A549 (cell line): ENCODE results near the gene QSER1. TPM values are rescaled to one million over a fixed set of nuclear protein-coding genes. Genes with fewer than 3 reads are reported as not detected.
"Not testable (repeated sequence)": the region's sequence is repeated elsewhere in the genome, so short reads cannot be mapped to it uniquely, and the experiment has no call there.

Experiments used
- ATAC-seq, 2 experiments: fragments of 200-7000 bp in 1 of 2; fragments of >200 bp in 1 of 2; cut with Nextera tagmentation in 1 of 2; cut with Tn5 transposase in 1 of 2; 3 replicates each; pipeline versions ENCODE4 v1.8.0 to v1.9.1; 2018 to 2020; ENCODE audit warnings: mild to moderate bottlenecking in 1 of 2, moderate library complexity in 1 of 2
- CTCF ChIA-PET: fragments of 300-600 bp; sonication (Branson Sonifier 250); formaldehyde crosslinking; extraction: SDS; loops from one replicate; lab custom pipeline; 2021; ENCODE audit warnings: antibody characterized with exemption, inconsistent platforms; lab: Yijun Ruan, JAX
- POLR2A ChIA-PET: fragments of 350-600 bp; formaldehyde crosslinking; extraction: SDS; loops from one replicate; lab custom pipeline; 2021; ENCODE audit warnings: antibody characterized with exemption, inconsistent platforms; lab: Yijun Ruan, JAX
- DNase-seq, 2 experiments: peaks; one replicate each; pipeline versions ENCODE4 v3.0.0 to v3.0.0-alpha.2; 2011 to 2016; ENCODE audit warnings: low read depth in 1 of 2, low spot score in 1 of 2
- FAIRE-seq: peaks from 2 replicates; lab custom pipeline; 2011; peaks lifted over from hg19 to GRCh38; lab: Jason Lieb, UNC
- H3K27ac ChIP-seq, 2 experiments: fragments of >200 bp; sonication (Bioruptor Twin); formaldehyde crosslinking; 3 replicates each; pipeline ENCODE4 v1.5.1; 2016 to 2017
- H3K4me1 ChIP-seq: fragments of >200 bp; sonication (Bioruptor Twin); formaldehyde crosslinking; 3 replicates; pipeline ENCODE4 v1.6.1; 2016
- H3K4me2 ChIP-seq: fragments of >200 bp; sonication (Bioruptor Twin); formaldehyde crosslinking; 3 replicates; pipeline ENCODE4 v1.6.1; 2016
- H3K4me3 ChIP-seq: fragments of >200 bp; sonication (Bioruptor Twin); formaldehyde crosslinking; 3 replicates; pipeline ENCODE4 v1.5.1; 2016
- H3K9me3 ChIP-seq: fragments of >200 bp; sonication (Bioruptor Twin); formaldehyde crosslinking; 3 replicates; pipeline ENCODE4 v1.6.1; 2016
- BHLHE40 ChIP-seq: IDR thresholded peaks from 2 replicates; pipeline ENCODE4 v1.6.1; 2012; ENCODE audit warnings: low read depth, low read length, inconsistent platforms
- CEBPB ChIP-seq, 2 experiments: fragments of >200 bp in 1 of 2; sonication (Bioruptor Twin) in 1 of 2; formaldehyde crosslinking in 1 of 2; IDR thresholded peaks; 2 replicates each; pipeline ENCODE4 v1.6.1; 2012 to 2016
- EHMT2 ChIP-seq: fragments of 200-600 bp; sonication (generic); IDR thresholded peaks from 2 replicates; pipeline ENCODE4 v1.6.1; 2016; ENCODE audit warnings: antibody characterized with exemption, low read depth, mild to moderate bottlenecking, moderate library complexity
- FOSB ChIP-seq: fragments of 250-450 bp; sonication (Bioruptor Pico); IDR thresholded peaks from 2 replicates; pipeline ENCODE4 v1.5.0; 2020; ENCODE audit warnings: mild to moderate bottlenecking, moderate library complexity
- GATA3 ChIP-seq: IDR thresholded peaks from 2 replicates; pipeline ENCODE4 v1.6.1; 2012; ENCODE audit warnings: borderline replicate concordance
- JUN ChIP-seq, 2 experiments: fragments of >200 bp; sonication (Bioruptor Twin); formaldehyde crosslinking; IDR thresholded peaks; 2 replicates in 1 of 2; 3 replicates in 1 of 2; pipeline ENCODE4 v1.6.1; 2016 to 2017
- KDM1A ChIP-seq: fragments of 200-600 bp; sonication (generic); IDR thresholded peaks from 2 replicates; pipeline ENCODE4 v1.6.1; 2016; ENCODE audit warnings: low read depth, mild to moderate bottlenecking
- KDM5A ChIP-seq: fragments of 200-600 bp; sonication (generic); IDR thresholded peaks from 2 replicates; pipeline ENCODE4 v1.6.1; 2016; ENCODE audit warnings: antibody characterized with exemption, mild to moderate bottlenecking
- MAFK ChIP-seq: fragments of 450-650 bp; IDR thresholded peaks from 2 replicates; pipeline ENCODE4 v1.6.1; 2014; ENCODE audit not compliant: partially characterized antibody
- MAZ ChIP-seq: fragments of 150-350 bp; IDR thresholded peaks from 2 replicates; pipeline ENCODE4 v1.6.1; 2014; ENCODE audit warnings: antibody characterized with exemption, low read depth, low read length, borderline replicate concordance
- NFE2L2 ChIP-seq: fragments of 150-350 bp; conservative IDR thresholded peaks from 2 replicates; pipeline ENCODE4 v1.6.1; 2014; ENCODE audit warnings: low read length
- POLR2AphosphoS2 ChIP-seq: conservative IDR thresholded peaks from 2 replicates; pipeline ENCODE4 v1.6.1; 2012; ENCODE audit warnings: low read length, improper control_type of control experiment, inconsistent platforms
- RFX5 ChIP-seq: fragments of 450-650 bp; IDR thresholded peaks from 2 replicates; pipeline ENCODE4 v1.7.1; 2014; ENCODE audit warnings: antibody characterized with exemption, mild to moderate bottlenecking, moderate library complexity
- SMC3 ChIP-seq: fragments of >200 bp; sonication (Bioruptor Twin); formaldehyde crosslinking; IDR thresholded peaks from 3 replicates; pipeline ENCODE4 v1.6.1; 2018; ENCODE audit warnings: inconsistent platforms
- TFCP2L1 ChIP-seq: fragments of 250-450 bp; sonication (Bioruptor Pico); IDR thresholded peaks from 2 replicates; pipeline ENCODE4 v1.5.0; 2021; ENCODE audit warnings: mild to moderate bottlenecking
- TP53 ChIP-seq: fragments of 250-450 bp; sonication (Bioruptor Pico); IDR thresholded peaks from 2 replicates; pipeline ENCODE4 v1.5.0; 2021; ENCODE audit warnings: mild to moderate bottlenecking, moderate library complexity
- ZNF302 ChIP-seq: fragments of 250-450 bp; sonication (Bioruptor Pico); IDR thresholded peaks from 2 replicates; pipeline ENCODE4 v1.9.0; 2021; ENCODE audit warnings: inconsistent platforms, mild to moderate bottlenecking, moderate library complexity
- ZSCAN20 ChIP-seq: fragments of 250-450 bp; sonication (Bioruptor Pico); IDR thresholded peaks from 2 replicates; pipeline ENCODE4 v1.8.0; 2022; ENCODE audit warnings: mild to moderate bottlenecking, moderate library complexity
- WGBS: methylation state at CpG from one replicate; pipeline ENCODE4 v1.1.6; 2017; ENCODE audit errors: missing lambda C conversion rate; 5-methylcytosine and 5-hydroxymethylcytosine counted together
- polyA plus RNA-seq, 4 experiments: library from polyadenylated mRNA; depleted of rRNA in 3 of 4; stranded (reverse); fragments of >200 nt; fragmentation: RNase III in 1 of 4; extraction: RNeasy Plus Mini Kit Qiagen cat#74134 plus additional on column Dnase treatment in 1 of 4; gene quantifications; 2 replicates in 3 of 4; 3 replicates in 1 of 4; pipeline ENCODE4 v1.2.3, GENCODE V29; 2011 to 2017
- TF ChIP-seq, protein P1 (sequence below): fragments of 150-350 bp; IDR thresholded peaks from 2 replicates; pipeline ENCODE4 v1.6.1; 2014; ENCODE audit warnings: low read depth, mild to moderate bottlenecking, low read length
- TF ChIP-seq, protein P2 (sequence below): fragments of 450-650 bp; IDR thresholded peaks from 2 replicates; pipeline ENCODE4 v1.6.1; 2014; ENCODE audit warnings: antibody characterized with exemption
- TF ChIP-seq, protein P3 (sequence below): fragments of 250-450 bp; sonication (Bioruptor Pico); IDR thresholded peaks from 2 replicates; pipeline ENCODE4 v1.5.0; 2020; ENCODE audit warnings: low read depth, mild to moderate bottlenecking, moderate library complexity

Gene QSER1
- polyA plus RNA-seq, 2 of the 4 experiments (the other 2 are of a cell fraction): 13.2 to 27.2 TPM

DNA sequence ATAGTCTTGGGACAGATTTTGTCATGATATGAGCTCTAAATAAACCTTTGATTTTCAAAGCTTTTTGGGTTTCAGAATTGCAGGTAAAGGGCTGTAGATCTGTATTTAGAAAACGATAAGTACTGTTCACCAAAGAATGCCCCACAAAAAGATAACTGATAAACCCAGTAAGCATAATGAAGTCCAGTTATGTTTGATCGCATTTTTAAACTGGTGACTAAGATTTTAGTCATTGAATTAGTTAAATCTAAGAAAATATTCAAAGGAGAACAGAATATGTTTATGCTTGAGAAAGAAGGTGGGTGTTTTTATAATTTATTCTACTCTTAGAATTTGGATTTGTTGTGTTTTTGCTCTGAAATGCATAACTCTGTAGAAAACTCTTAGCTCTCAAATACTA lies 134.6 kb downstream of the QSER1 start:
- no peak for FAIRE-seq
- no peak overlapping the region for H3K4me2 ChIP-seq
- DNase-seq: no peak
- H3K9me3 ChIP-seq: no peaks in the 10 kb centered on the region
- CTCF ChIA-PET: interaction anchor here (1.1 to 2.8 kb wide), 4 partner anchors 11 to 63 kb away, joined by 3 to 12 read pairs (median 8); partner anchors contain the start of genes DEPDC7 and TCP11L1
- 80% methylated on average over 2 of the region's 2 CpGs for WGBS
- POLR2A ChIA-PET: interaction anchor here (1.0 to 2.2 kb wide), 2 partner anchors 12 to 13 kb away, joined by 3 to 8 read pairs; partner anchors contain the start of gene DEPDC7
- no peak overlapping the region for H3K27ac ChIP-seq
- no peak overlapping the region for H3K4me3 ChIP-seq
- ATAC-seq: no peak
- TF ChIP-seq, protein P1, sequence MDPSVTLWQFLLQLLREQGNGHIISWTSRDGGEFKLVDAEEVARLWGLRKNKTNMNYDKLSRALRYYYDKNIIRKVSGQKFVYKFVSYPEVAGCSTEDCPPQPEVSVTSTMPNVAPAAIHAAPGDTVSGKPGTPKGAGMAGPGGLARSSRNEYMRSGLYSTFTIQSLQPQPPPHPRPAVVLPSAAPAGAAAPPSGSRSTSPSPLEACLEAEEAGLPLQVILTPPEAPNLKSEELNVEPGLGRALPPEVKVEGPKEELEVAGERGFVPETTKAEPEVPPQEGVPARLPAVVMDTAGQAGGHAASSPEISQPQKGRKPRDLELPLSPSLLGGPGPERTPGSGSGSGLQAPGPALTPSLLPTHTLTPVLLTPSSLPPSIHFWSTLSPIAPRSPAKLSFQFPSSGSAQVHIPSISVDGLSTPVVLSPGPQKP: no peak
- TF ChIP-seq TFCP2L1 (CRISPR knock-in tag) (no peak), TP53 (no peak), GATA3 (no peak), ZSCAN20 (CRISPR knock-in tag) (no peak), BHLHE40 (no peak), POLR2AphosphoS2 (no peak), FOSB (CRISPR knock-in tag) (no peak), SMC3 (no peak), ZNF302 (CRISPR knock-in tag) (no peak)
- TF ChIP-seq, all 56 proteins: peak for 0
- H3K4me1 ChIP-seq: peaks cover 9% of the 10 kb centered on the region; the same call in 2 of the 3 replicates

DNA sequence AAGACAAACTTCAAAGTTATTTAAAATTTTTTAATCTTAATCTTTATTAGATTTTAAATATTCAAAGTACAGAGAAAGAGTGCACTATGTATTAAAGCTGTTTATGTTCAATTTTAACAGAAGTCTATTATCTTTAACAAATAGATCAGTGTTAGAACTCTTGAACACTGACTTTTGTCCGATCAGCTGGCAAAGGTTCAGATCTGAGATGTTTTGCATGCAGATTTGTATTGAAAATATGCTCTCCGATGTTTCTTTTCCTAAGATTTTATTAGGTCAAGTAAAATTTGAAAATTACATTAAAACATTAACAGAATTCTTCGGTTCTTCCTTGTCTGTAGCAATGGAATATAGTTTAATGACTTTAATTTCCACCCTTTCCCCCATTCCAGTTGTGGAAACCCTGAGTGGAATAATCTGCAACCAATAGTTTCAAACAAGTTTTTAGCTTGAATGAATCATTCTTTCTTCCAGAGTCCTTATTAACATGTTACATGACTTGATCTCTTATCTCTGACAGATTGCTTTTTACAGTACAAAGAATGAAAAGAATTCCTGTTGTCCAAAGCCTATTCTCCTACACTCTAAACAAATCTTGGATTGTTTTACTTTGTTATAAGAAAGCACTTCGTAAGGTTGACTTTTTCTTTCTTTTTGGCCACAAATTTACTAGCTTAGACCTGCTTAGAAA lies 135.4 kb downstream of the QSER1 start:
- Histone ChIP-seq H3K4me1 (peaks cover 8% of the 10 kb centered on the region; the same call in 2 of the 3 replicates), H3K9me3 (no peaks in the 10 kb centered on the region), H3K4me2 (no peak overlapping the region)
- POLR2A ChIA-PET: interaction anchor here (0.9 to 2.2 kb wide), 3 partner anchors 11 to 12 kb away, joined by 3 to 8 read pairs (median 3); partner anchors contain the start of gene DEPDC7
- peak; percentile 13 for FAIRE-seq
- DNase-seq: no peak
- TF ChIP-seq MAZ (no peak), EHMT2 (no peak), JUN (IDR thresholded peaks at IDR 0.05) (no peak), GATA3 (no peak), KDM5A (no peak), FOSB (CRISPR knock-in tag) (no peak), POLR2AphosphoS2 (no peak)
- TF ChIP-seq, protein P1: no peak
- TF ChIP-seq, protein P2, sequence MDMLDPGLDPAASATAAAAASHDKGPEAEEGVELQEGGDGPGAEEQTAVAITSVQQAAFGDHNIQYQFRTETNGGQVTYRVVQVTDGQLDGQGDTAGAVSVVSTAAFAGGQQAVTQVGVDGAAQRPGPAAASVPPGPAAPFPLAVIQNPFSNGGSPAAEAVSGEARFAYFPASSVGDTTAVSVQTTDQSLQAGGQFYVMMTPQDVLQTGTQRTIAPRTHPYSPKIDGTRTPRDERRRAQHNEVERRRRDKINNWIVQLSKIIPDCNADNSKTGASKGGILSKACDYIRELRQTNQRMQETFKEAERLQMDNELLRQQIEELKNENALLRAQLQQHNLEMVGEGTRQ: no peak
- TF ChIP-seq, all 56 proteins: peak for 0
- CTCF ChIA-PET: interaction anchor here (1.1 to 2.7 kb wide), 2 partner anchors 10 to 33 kb away, joined by 3 to 11 read pairs; partner anchors contain the start of gene TCP11L1
- ATAC-seq: no peak
- Histone ChIP-seq H3K4me3 (no peak overlapping the region), H3K27ac (no peak overlapping the region)
- 83% methylated on average over 4 of the region's 4 CpGs for WGBS

DNA sequence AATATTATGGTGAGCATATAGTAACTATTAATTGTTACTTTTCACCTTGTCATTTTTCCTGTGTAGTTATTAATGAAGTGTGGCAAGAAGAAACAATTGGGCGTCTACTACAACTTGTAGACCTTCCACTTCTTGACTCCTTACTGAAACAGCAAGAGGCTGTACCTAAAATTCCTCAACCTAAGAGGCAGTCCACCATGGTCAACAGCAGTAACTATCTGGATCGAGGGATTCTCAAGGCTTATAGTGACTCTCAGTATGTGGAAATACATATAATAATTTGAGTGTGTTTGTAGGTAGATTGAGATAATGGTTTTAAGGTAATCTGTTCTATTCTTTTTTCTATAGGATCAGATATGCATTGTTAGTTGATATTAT lies 135.9 kb downstream of the QSER1 start:
- CTCF ChIA-PET: interaction anchor here (1.1 to 2.7 kb wide), 2 partner anchors 10 to 32 kb away, joined by 3 to 11 read pairs; partner anchors contain the start of gene TCP11L1
- 81% methylated on average over 2 of the region's 2 CpGs for WGBS
- FAIRE-seq: no peak

DNA sequence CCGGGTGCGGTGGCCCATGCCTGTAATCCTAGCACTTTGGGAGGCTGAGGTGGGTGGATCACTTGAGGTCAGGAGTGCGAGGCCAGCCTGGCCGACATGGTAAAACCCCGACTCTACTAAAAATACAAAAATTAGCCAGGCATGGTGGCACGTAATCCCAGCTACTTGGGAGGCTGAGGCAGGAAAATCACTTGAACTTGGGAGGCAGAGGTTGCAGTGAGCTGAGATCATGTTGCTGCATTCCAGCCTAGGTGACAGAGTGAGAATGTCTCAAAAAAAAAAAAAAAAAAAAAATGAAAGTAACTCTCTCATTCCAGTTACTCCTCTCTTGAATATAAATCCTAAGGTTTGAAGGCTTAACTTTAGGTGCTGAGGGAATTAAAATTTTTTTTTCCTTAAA lies 136.6 kb downstream of the QSER1 start:
- not testable (repeated sequence) for H3K27ac ChIP-seq, H3K9me3 ChIP-seq, DNase-seq, H3K4me1 ChIP-seq, ATAC-seq, H3K4me3 ChIP-seq, FAIRE-seq, H3K4me2 ChIP-seq
- CTCF ChIA-PET: interaction anchor here (0.7 to 3.1 kb wide), 5 partner anchors 9 to 72 kb away, joined by 3 to 12 read pairs (median 5); partner anchors contain the start of genes DEPDC7 and TCP11L1
- POLR2A ChIA-PET: interaction anchor here (0.6 to 2.2 kb wide), 2 partner anchors 13 to 663 kb away, joined by 6 to 8 read pairs; partner anchors contain the start of gene DEPDC7
- WGBS: 86% methylated on average over 6 of the region's 6 CpGs

More for the DNA sequence above, 135.9 kb downstream of the QSER1 start:
- H3K27ac ChIP-seq: no peak overlapping the region
- ATAC-seq: no peak
- TF ChIP-seq, protein P3, sequence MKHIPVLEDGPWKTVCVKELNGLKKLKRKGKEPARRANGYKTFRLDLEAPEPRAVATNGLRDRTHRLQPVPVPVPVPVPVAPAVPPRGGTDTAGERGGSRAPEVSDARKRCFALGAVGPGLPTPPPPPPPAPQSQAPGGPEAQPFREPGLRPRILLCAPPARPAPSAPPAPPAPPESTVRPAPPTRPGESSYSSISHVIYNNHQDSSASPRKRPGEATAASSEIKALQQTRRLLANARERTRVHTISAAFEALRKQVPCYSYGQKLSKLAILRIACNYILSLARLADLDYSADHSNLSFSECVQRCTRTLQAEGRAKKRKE (CRISPR knock-in tag): no peak
- TF ChIP-seq, protein P1: no peak
- TF ChIP-seq MAFK (no peak), RFX5 (no peak), TP53 (no peak), MAZ (no peak), CEBPB (IDR thresholded peaks at IDR 0.05) (no peak), NFE2L2 (no peak), KDM1A (no peak)
- no peak for DNase-seq
- no peaks in the 10 kb centered on the region for H3K9me3 ChIP-seq
- H3K4me1 ChIP-seq: peaks cover 8% of the 10 kb centered on the region; the same call in 2 of the 3 replicates
- H3K4me2 ChIP-seq: no peak overlapping the region
- no peak overlapping the region for H3K4me3 ChIP-seq
- POLR2A ChIA-PET: interaction anchor here (0.9 to 2.2 kb wide), 3 partner anchors 10 to 13 kb away, joined by 3 to 8 read pairs (median 3); partner anchors contain the start of gene DEPDC7
